GM23338 (cell line): ENCODE data around the gene TAMM41. TPM values are rescaled to one million over a fixed set of nuclear protein-coding genes. Genes with fewer than 3 reads are reported as not detected.

Source experiments
- ATAC-seq: fragments of 200-7000 bp; cut with Tn5 transposase; 3 replicates; pipeline ENCODE4 v1.9.1; 2020
- DNase-seq: peaks from one replicate; pipeline ENCODE4 v3.0.0-alpha.2; 2015; ENCODE audit warnings: low spot score
- H2AFZ ChIP-seq: fragments of 200-600 bp; sonication (generic); 2 replicates; pipeline ENCODE4 v1.8.0; 2016; ENCODE audit warnings: antibody characterized with exemption, mild to moderate bottlenecking, moderate library complexity
- H3F3A ChIP-seq: fragments of 200-600 bp; sonication (generic); replicated peaks from 2 replicates; pipeline ENCODE4 v1.8.0; 2017; ENCODE audit warnings: antibody characterized with exemption, mixed run types, low read depth
- H3K27ac ChIP-seq: fragments of 200-600 bp; sonication (generic); 2 replicates; pipeline ENCODE4 v1.6.1; 2016; ENCODE audit warnings: low read depth
- H3K27me3 ChIP-seq: fragments of 200-600 bp; sonication (generic); 2 replicates; pipeline ENCODE4 v1.8.0; 2016; ENCODE audit warnings: mild to moderate bottlenecking, mixed run types, moderate library complexity; ENCODE audit not compliant: insufficient read depth
- H3K36me3 ChIP-seq: fragments of 200-600 bp; sonication (generic); 2 replicates; pipeline ENCODE4 v1.8.0; 2016; ENCODE audit warnings: mild to moderate bottlenecking; ENCODE audit not compliant: insufficient read depth
- H3K4me1 ChIP-seq: fragments of 200-600 bp; sonication (generic); 2 replicates; pipeline ENCODE4 v1.8.0; 2016; ENCODE audit warnings: mild to moderate bottlenecking, moderate library complexity; ENCODE audit not compliant: insufficient read depth
- H3K4me2 ChIP-seq: fragments of 200-600 bp; sonication (generic); 2 replicates; pipeline ENCODE4 v1.7.1; 2017; ENCODE audit warnings: mixed run types
- H3K4me3 ChIP-seq: fragments of 200-600 bp; sonication (generic); 2 replicates; pipeline ENCODE4 v1.6.1; 2016; ENCODE audit warnings: mixed run types
- H3K79me2 ChIP-seq: fragments of 200-600 bp; sonication (generic); replicated peaks from 2 replicates; pipeline ENCODE4 v1.8.0; 2017; ENCODE audit warnings: mild to moderate bottlenecking; ENCODE audit not compliant: insufficient read depth
- H3K9me2 ChIP-seq: fragments of 200-600 bp; sonication (generic); 2 replicates; pipeline ENCODE4 v1.8.0; 2017; ENCODE audit not compliant: insufficient read depth
- H4K20me1 ChIP-seq: fragments of 200-600 bp; sonication (generic); replicated peaks from 2 replicates; pipeline ENCODE4 v1.8.0; 2017; ENCODE audit warnings: mild to moderate bottlenecking; ENCODE audit not compliant: insufficient read depth
- H3K27ac Mint-ChIP-seq: 2 replicates; pipeline ENCODE4 v1.8.0; 2020; ENCODE audit warnings: inconsistent platforms, mild to moderate bottlenecking, moderate library complexity, mixed read lengths
- H3K27me3 Mint-ChIP-seq: 3 replicates; pipeline ENCODE4 v1.8.0; 2022; ENCODE audit warnings: low read depth, mild to moderate bottlenecking, moderate library complexity, mixed read lengths, inconsistent platforms; ENCODE audit not compliant: insufficient read depth, poor library complexity
- H3K36me3 Mint-ChIP-seq: 3 replicates; pipeline ENCODE4 v1.8.0; 2021; ENCODE audit warnings: low read depth, mild to moderate bottlenecking, inconsistent platforms, moderate library complexity, mixed read lengths
- H3K4me1 Mint-ChIP-seq: 3 replicates; pipeline ENCODE4 v1.8.0; 2020; ENCODE audit warnings: mild to moderate bottlenecking, inconsistent platforms, mixed read lengths
- H3K4me3 Mint-ChIP-seq: 3 replicates; pipeline ENCODE4 v1.8.0; 2021; ENCODE audit warnings: moderate library complexity, mild to moderate bottlenecking, inconsistent platforms, mixed read lengths
- H3K9me3 Mint-ChIP-seq: 3 replicates; pipeline ENCODE4 v1.8.0; 2020; ENCODE audit warnings: moderate library complexity, mild to moderate bottlenecking, inconsistent platforms, mixed read lengths
- JUNB ChIP-seq: IDR thresholded peaks from one replicate; pipeline ENCODE4 v1.6.1; 2016; ENCODE audit warnings: antibody characterized with exemption; ENCODE audit not compliant: unreplicated experiment
- NANOG ChIP-seq: IDR thresholded peaks from 2 replicates; pipeline ENCODE4 v1.6.1; 2016; ENCODE audit warnings: antibody characterized with exemption, borderline replicate concordance
- POLR2AphosphoS5 ChIP-seq: IDR thresholded peaks from 2 replicates; pipeline ENCODE4 v1.6.1; 2016; ENCODE audit warnings: antibody characterized with exemption, low read depth
- STAT1 ChIP-seq: IDR thresholded peaks from one replicate; pipeline ENCODE4 v1.6.1; 2016; ENCODE audit warnings: antibody characterized with exemption; ENCODE audit not compliant: unreplicated experiment
- ZNF114 ChIP-seq: fragments of 250-450 bp; sonication (Bioruptor Pico); IDR thresholded peaks from 2 replicates; pipeline ENCODE4 v1.5.0; 2020; ENCODE audit warnings: mild to moderate bottlenecking, moderate library complexity
- ZNF331 ChIP-seq: fragments of 250-450 bp; sonication (Bioruptor Pico); IDR thresholded peaks from 2 replicates; pipeline ENCODE4 v1.5.0; 2020; ENCODE audit warnings: low read depth, mild to moderate bottlenecking, moderate library complexity
- polyA plus RNA-seq: library from polyadenylated mRNA; unstranded; fragments of >200 nt; fragmentation: Nextera tagmentation; extraction: Ambion mirVana; gene quantifications from 2 replicates; pipeline ENCODE4 v1.2.1, GENCODE V29; 2016
- total RNA-seq: library from RNA; depleted of rRNA; stranded (reverse); fragments of >200 nt; shearing (Covaris generic); gene quantifications from 2 replicates; pipeline ENCODE4 v1.2.3, GENCODE V29; 2014
- TF ChIP-seq, protein P1 (sequence below), 2 experiments: fragments of 200-600 bp in 1 of 2; sonication (generic) in 1 of 2; conservative IDR thresholded peaks; 2 replicates each; pipeline versions ENCODE4 v1.5.1 to v1.6.1; 2016 to 2017; ENCODE audit warnings: antibody characterized with exemption in 2 of 2, low read depth in 2 of 2, mild to moderate bottlenecking in 2 of 2, moderate library complexity in 1 of 2
- TF ChIP-seq, protein P2 (sequence below): IDR thresholded peaks from one replicate; pipeline ENCODE4 v1.6.1; 2018; ENCODE audit warnings: antibody characterized with exemption; ENCODE audit not compliant: unreplicated experiment
- TF ChIP-seq, protein P3 (sequence below): IDR thresholded peaks from 2 replicates; pipeline ENCODE4 v1.6.1; 2016; ENCODE audit warnings: antibody characterized with exemption

Gene TAMM41
- total and polyA plus RNA-seq, 2 experiments from 2014 or later, result 8.9 to 19.2 TPM

DNA sequence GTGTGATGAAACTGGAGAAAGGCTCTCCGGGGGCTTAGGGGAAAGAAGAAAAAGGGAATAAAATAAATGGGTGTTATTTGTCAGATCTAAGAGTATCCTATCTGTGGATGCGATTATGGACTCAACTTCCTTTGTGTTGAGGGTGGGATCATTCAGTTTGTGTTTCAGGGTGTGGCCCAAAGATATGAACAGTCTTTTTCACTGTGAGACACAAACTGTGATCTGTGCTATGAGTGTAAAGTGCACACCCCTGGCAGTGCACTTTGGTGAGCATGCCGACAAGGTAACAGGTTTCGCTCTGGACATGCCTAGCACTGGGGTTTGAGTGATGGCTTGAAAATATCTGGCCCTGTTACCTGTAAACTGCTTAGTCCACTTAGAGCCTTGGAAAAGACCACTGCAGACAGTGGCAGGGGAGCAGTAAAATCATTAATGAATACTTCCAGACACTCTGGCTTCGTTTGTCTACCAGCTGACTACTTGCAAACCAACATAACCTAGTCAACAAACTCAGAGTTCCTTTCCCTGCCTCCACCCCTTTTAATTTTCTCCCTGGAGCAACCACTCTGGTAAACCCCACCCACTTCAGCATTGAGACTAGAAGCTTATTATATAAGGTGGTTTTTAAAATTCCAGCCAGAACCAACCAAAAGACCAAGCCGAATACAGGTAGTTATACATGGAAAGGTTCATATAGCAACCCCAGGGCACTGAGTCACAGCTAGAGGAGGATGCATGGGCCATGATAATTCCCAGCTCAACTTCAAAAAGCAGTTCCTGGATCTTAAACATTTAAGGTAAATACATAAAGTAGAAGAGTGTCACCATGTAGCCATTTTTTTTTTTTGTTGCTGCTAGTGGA lies 55.1 kb downstream of the TAMM41 start:
- no peak for DNase-seq
- H3K27ac Mint-ChIP-seq, result no peak overlapping the region

DNA sequence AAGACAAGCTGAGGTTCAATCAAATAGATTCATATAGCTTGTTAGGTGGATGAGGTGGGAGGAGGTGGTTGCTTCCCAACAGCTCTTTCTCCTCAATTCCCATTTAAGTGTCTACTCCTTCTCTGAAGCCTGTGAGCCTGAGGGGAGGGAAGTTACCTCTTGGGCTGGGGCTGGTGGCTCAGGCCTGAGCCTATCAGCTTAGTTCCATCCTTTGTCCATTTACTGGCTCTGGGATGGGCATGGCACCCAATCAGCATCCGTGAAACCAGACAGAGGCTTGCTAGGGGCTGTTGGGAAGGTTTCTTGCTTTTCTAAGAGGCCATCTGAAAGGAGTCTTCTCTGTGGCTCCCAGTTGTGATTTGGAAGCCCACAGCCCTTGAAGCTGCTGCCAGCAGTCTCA lies 57.3 kb downstream of the TAMM41 start:
- Mint-ChIP-seq H3K27me3 (peaks cover 9% of the 10 kb centered on the region), H3K9me3 (no peaks in the 10 kb centered on the region), H3K36me3 (peaks cover 24% of the 10 kb centered on the region), H3K4me1 (peaks cover 5% of the 10 kb centered on the region; the same call in 2 of the 3 replicates), H3K4me3 (no peak overlapping the region), H3K27ac (no peak overlapping the region)
- Histone ChIP-seq H3K79me2 (no peaks in the 10 kb centered on the region), H2AFZ (no peak overlapping the region), H3F3A (no peaks in the 10 kb centered on the region), H3K4me1 (no peaks in the 10 kb centered on the region), H3K4me3 (no peak overlapping the region), H3K27ac (no peak overlapping the region), H4K20me1 (no peaks in the 10 kb centered on the region; the same call in 1 of the 2 replicates), H3K27me3 (no peaks in the 10 kb centered on the region), H3K4me2 (no peak overlapping the region), H3K36me3 (no peaks in the 10 kb centered on the region), H3K9me2 (no peaks in the 10 kb centered on the region)
- ATAC-seq (peak; percentile 36; the same call in 1 of the 3 replicates), DNase-seq (no peak)
- TF ChIP-seq, protein P1, sequence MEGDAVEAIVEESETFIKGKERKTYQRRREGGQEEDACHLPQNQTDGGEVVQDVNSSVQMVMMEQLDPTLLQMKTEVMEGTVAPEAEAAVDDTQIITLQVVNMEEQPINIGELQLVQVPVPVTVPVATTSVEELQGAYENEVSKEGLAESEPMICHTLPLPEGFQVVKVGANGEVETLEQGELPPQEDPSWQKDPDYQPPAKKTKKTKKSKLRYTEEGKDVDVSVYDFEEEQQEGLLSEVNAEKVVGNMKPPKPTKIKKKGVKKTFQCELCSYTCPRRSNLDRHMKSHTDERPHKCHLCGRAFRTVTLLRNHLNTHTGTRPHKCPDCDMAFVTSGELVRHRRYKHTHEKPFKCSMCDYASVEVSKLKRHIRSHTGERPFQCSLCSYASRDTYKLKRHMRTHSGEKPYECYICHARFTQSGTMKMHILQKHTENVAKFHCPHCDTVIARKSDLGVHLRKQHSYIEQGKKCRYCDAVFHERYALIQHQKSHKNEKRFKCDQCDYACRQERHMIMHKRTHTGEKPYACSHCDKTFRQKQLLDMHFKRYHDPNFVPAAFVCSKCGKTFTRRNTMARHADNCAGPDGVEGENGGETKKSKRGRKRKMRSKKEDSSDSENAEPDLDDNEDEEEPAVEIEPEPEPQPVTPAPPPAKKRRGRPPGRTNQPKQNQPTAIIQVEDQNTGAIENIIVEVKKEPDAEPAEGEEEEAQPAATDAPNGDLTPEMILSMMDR (conservative IDR thresholded peaks at IDR 0.05; ENCODE audit: low read depth in 2 of 2), result no peak
- TF ChIP-seq, protein P2, sequence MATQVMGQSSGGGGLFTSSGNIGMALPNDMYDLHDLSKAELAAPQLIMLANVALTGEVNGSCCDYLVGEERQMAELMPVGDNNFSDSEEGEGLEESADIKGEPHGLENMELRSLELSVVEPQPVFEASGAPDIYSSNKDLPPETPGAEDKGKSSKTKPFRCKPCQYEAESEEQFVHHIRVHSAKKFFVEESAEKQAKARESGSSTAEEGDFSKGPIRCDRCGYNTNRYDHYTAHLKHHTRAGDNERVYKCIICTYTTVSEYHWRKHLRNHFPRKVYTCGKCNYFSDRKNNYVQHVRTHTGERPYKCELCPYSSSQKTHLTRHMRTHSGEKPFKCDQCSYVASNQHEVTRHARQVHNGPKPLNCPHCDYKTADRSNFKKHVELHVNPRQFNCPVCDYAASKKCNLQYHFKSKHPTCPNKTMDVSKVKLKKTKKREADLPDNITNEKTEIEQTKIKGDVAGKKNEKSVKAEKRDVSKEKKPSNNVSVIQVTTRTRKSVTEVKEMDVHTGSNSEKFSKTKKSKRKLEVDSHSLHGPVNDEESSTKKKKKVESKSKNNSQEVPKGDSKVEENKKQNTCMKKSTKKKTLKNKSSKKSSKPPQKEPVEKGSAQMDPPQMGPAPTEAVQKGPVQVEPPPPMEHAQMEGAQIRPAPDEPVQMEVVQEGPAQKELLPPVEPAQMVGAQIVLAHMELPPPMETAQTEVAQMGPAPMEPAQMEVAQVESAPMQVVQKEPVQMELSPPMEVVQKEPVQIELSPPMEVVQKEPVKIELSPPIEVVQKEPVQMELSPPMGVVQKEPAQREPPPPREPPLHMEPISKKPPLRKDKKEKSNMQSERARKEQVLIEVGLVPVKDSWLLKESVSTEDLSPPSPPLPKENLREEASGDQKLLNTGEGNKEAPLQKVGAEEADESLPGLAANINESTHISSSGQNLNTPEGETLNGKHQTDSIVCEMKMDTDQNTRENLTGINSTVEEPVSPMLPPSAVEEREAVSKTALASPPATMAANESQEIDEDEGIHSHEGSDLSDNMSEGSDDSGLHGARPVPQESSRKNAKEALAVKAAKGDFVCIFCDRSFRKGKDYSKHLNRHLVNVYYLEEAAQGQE, result no peak
- TF ChIP-seq ZNF331 (CRISPR knock-in tag) (no peak), POLR2AphosphoS5 (no peak)

More for the DNA sequence above, 55.1 kb downstream of the TAMM41 start:
- no peaks in the 10 kb centered on the region for H3K9me2 ChIP-seq
- Mint-ChIP-seq H3K9me3 (no peaks in the 10 kb centered on the region), H3K4me3 (no peak overlapping the region), H3K36me3 (peaks cover 20% of the 10 kb centered on the region), H3K4me1 (peaks cover 10% of the 10 kb centered on the region; the same call in 2 of the 3 replicates), H3K27me3 (peaks cover 7% of the 10 kb centered on the region)
- no peak overlapping the region for H3K4me3 ChIP-seq
- H3K4me2 ChIP-seq, result no peak overlapping the region
- no peaks in the 10 kb centered on the region for H3F3A ChIP-seq
- H3K27ac ChIP-seq, result no peak overlapping the region
- H4K20me1 ChIP-seq, result no peaks in the 10 kb centered on the region; the same call in 1 of the 2 replicates
- H3K4me1 ChIP-seq, result 0 out of 2 replicates have a peak, but pooled peaks cover 2% of the 10 kb centered on the region
- H3K79me2 ChIP-seq, result no peaks in the 10 kb centered on the region
- no peak for ATAC-seq
- TF ChIP-seq ZNF114 (CRISPR knock-in tag) (no peak), NANOG (no peak), JUNB (no peak), ZNF331 (CRISPR knock-in tag) (no peak), STAT1 (no peak)
- TF ChIP-seq, protein P3, sequence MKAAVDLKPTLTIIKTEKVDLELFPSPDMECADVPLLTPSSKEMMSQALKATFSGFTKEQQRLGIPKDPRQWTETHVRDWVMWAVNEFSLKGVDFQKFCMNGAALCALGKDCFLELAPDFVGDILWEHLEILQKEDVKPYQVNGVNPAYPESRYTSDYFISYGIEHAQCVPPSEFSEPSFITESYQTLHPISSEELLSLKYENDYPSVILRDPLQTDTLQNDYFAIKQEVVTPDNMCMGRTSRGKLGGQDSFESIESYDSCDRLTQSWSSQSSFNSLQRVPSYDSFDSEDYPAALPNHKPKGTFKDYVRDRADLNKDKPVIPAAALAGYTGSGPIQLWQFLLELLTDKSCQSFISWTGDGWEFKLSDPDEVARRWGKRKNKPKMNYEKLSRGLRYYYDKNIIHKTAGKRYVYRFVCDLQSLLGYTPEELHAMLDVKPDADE, result no peak
- no peaks in the 10 kb centered on the region for H3K27me3 ChIP-seq
- no peak overlapping the region for H2AFZ ChIP-seq
- H3K36me3 ChIP-seq, result no peaks in the 10 kb centered on the region
